Dermis microvascular lymphatic vessel endothelial cell (primary cell): ENCODE results near the gene IL12RB1. TPM values are rescaled to one million over a fixed set of nuclear protein-coding genes. Genes with fewer than 3 reads are reported as not detected.

Source experiments
- DNase-seq, 2 donors: peaks; one replicate each; pipeline versions ENCODE4 v3.0.0 to v3.0.0-alpha.2; 2010; ENCODE audit warnings: low read depth in 2 of 2
- total RNA-seq: library from RNA; depleted of rRNA; stranded (reverse); fragments of >200 nt; gene quantifications from 2 replicates; pipeline ENCODE4 v1.2.1, GENCODE V29; 2014

IL12RB1 gene
- total RNA-seq, 1 donor from 2014 or later: 0.13 TPM

DNA sequence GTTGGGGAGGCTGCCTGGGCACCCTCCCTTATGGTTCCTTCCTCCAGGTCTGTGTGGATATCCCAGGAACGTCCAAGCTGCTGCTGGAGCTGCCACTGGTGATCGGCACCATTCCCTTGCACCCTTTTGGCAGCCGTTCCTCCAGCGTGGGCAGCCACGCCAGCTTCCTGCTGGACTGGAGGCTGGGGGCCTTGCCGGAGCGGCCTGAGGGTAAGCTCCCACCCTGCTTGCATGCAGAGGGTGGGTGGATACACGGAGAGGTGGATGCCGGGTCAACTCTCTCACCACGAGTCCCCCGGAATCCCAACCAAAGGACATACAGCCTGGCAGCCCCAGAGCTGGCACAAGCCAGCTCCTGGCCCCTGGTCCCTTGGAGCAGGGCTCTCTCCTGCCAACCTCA is 76.6 kb downstream of the IL12RB1 start:
- DNase-seq: no peak

DNA sequence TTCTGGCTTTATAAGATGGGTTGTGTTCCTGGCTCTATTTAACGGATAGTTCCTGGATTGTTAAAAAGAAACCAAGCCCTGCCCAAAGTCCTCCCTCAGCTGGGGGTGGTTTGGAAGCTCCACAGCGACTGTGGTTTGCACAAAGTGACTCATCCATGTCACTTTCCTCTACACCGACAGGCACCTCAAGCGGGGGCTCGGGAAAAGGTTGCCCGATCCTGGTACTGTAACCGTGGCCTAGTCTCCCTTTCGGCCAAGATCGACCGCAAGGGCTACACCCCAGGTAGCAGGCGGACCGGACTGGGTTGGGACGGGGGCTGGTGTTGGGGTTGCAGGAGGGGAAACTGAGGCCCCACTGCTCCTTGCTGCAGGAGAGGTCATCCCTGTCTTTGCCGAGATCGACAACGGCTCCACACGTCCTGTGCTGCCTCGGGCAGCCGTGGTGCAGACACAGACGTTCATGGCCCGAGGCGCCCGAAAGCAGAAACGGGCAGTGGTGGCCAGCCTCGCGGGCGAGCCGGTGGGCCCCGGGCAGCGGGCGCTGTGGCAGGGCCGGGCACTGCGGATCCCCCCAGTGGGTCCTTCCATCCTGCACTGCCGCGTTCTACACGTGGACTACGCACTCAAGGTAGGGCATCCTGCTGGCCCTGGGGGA is 77.2 kb downstream of the IL12RB1 start:
- peak in 1 of 2 donors; percentile 62 for DNase-seq

Other genes with a start within 250 kb of the IL12RB1 start
- gene JAK3, start 239.0 kb downstream of the IL12RB1 start, total RNA-seq: 1.7 and 2.4 TPM in 2 replicates
- gene RPL18A, start 227.0 kb downstream of the IL12RB1 start, total RNA-seq: 1,265 and 1,315 TPM in 2 replicates
- not detected in 2 replicates for gene SLC5A5, start 215.0 kb downstream of the IL12RB1 start, total RNA-seq
- 27.2 and 34.5 TPM in 2 replicates for gene CCDC124, start 153.9 kb downstream of the IL12RB1 start, total RNA-seq
- under 0.01 and 0.25 TPM in 2 replicates for gene KCNN1, start 119.8 kb downstream of the IL12RB1 start, total RNA-seq
- 41.1 and 108 TPM in 2 replicates for gene ARRDC2, start 78.8 kb downstream of the IL12RB1 start, total RNA-seq
- gene MAST3, start 10.8 kb upstream of the IL12RB1 start, total RNA-seq: 1.2 and 2.9 TPM in 2 replicates
- 0.90 and 3.3 TPM in 2 replicates for gene PIK3R2, start 66.2 kb upstream of the IL12RB1 start, total RNA-seq
- gene IFI30, start 86.9 kb upstream of the IL12RB1 start, total RNA-seq: 4.5 and 6.1 TPM in 2 replicates
- 7.2 and 10.0 TPM in 2 replicates for gene MPV17L2, start 106.3 kb upstream of the IL12RB1 start, total RNA-seq
- gene RAB3A, start 117.1 kb upstream of the IL12RB1 start, total RNA-seq: 0.39 and 0.76 TPM in 2 replicates
- gene PDE4C, start 139.5 kb upstream of the IL12RB1 start, total RNA-seq: under 0.01 and 0.13 TPM in 2 replicates
- 0.13 and 0.25 TPM in 2 replicates for gene IQCN, start 187.5 kb upstream of the IL12RB1 start, total RNA-seq
- gene JUND, start 194.7 kb upstream of the IL12RB1 start, total RNA-seq: 68.3 and 137 TPM in 2 replicates
- 113 and 130 TPM in 2 replicates for gene LSM4, start 236.1 kb upstream of the IL12RB1 start, total RNA-seq